ENCODE results near the gene APBA2.

Gene APBA2

GRCh38 chr15:29105151-29105854 is 219.5 kb downstream of the APBA2 start:
- FAIRE-seq, result no peak
- no peak for DNase-seq (ENCODE audit: extremely low spot score, insufficient read length, low read depth)

DNA sequence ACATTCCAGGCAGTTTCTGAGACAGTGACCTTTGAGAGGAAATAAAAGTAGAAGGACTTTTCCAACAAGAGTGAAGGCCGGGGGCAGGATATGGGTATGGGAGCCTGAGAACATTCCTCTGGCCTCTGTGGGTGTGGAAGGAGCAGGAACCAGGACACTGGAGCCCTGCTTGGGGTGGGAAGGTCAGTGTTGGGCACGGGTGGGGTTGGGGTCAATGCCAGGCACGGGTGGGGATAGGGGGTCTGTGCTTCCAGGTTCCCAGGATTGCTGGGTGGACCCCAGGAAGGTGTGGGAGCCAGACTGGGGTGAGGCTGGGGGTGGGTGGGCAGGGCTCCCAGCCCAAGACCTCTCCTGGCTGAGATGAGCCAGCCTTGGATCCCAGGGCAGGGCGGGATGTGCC is 220.3 kb downstream of the APBA2 start:
- no peak for FAIRE-seq
- no peak for DNase-seq (ENCODE audit: extremely low spot score, insufficient read length, low read depth)

- FAIRE-seq (no peak), DNase-seq (ENCODE audit: extremely low spot score, insufficient read length, low read depth) (no peak)
Measured at GRCh38 chr15:29106551-29107290, 220.9 kb downstream of the APBA2 start.

DNA sequence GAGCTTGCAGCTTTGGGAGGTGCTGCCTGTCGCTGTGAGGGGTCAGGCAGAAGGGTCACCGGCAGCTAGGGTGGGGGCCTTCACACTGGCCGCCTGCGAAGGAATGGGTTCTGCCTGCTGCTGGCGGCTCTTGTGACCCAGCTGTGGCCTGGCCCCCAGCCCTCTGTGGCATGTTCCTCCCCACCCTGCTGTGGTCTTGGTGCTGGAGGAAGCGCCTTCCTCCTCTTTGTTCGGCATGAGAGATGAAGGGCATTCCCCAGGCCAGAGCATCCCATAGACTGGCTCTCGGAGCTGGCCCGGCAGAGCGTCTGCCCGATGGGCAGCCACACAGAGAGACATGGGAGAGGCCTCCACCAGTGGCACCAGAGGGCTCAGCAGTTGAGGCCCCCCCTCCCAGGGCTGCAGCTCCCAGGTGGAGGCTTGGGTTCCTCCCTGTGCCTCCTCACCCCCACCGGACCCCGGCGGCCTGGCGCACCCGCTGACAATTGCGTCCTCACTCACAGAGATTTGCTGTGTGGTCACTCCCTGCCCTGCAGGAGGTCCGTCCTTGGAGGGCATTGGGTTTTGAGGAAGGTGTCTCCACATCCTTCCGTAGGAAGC is 221.6 kb downstream of the APBA2 start:
- no peak for DNase-seq (ENCODE audit: extremely low spot score, insufficient read length, low read depth)
- no peak for FAIRE-seq

DNA sequence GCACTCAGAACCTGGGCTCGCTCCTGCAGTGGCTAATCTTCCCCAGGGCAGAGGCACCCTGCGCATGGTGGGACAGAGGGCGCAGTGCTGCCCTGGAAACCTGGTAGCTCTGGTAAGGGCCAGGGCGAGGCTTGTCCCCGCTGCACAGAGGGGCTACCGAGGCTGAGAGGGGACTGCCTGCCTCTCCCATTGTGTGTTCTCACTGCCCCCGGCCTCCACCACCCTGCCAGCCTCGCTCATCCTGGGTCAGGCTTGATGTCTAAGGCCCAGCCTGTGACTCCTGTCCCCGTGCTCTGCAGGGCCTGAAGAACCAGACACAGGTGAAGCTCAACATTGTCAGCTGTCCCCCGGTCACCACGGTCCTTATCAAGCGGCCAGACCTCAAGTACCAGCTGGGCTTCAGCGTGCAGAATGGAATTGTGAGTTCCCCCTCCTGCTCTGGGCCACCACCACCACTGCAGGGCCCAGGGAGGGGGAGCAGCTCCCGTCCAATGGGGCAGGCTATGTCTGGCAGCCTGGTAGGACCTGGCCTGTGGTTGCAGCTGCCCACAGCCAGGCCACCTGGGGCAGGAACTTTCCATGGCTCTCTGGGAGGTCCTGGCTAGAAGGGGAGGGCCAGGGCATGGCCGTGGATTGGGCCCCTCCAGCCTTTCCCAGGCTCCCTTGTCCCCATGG is 222.3 kb downstream of the APBA2 start:
- FAIRE-seq (no peak), DNase-seq (ENCODE audit: extremely low spot score, insufficient read length, low read depth) (no peak)

DNA sequence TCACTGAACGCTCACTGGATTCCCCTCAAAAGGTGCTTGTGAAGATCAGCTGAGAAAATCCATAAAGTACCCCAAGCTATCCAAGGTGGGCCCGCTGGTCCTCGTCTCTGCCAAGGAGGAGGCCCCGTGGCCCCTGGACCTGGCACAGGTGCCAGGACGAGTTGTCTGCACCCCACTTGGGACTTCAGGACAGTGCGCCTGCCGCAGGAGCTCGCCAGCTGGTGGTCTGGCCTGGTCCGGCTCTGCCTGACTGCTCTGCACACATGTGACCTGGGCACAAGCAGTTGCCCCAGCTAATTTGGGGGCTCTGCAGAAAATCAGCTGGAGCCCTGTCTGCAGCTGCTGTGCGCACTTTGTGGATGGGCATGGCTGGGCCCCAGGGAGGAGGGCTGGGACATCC is 224.0 kb downstream of the APBA2 start:
- DNase-seq (ENCODE audit: extremely low spot score, insufficient read length, low read depth) (no peak), FAIRE-seq (no peak)

DNA sequence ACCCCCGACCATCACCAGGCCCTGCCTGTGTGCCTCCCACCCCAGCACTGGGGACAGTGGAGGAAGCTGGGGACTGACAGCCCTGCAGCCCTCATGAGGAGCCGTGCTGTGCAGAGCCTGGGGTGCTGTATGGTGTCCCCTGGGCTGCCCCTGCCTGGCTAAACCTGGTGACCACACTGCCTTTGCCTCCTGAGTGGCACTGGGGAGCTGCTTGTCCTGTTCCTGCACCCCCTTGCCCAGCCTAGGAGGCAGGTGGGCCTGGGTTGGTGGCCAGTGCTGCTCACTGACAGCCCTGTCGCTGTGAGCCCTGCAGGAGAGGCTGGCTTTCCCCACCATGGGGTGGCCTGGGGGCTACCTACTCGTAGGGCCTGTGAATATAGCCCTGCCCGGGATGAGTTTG is 224.4 kb downstream of the APBA2 start:
- FAIRE-seq (no peak), DNase-seq (ENCODE audit: extremely low spot score, insufficient read length, low read depth) (no peak)

DNA sequence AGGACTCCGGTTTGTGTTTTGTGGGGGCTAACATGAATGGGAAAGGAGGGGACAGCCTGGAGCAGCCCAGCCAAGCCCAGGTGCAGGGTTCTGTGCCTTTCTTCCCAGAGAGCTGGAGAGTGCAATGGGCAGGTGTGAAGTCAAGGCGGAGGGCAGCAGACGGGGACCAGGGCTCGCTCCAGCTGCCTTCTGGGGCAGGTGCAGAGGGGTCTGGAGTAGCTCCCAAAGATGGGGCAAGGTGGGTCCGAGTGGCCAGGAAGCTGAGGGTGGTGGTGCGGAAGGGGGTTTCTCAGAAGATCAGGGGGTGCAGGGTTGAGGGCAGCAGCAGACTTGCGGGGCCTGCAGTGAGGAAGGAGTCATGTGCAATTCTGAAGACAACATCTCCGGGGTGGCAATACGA is 225.0 kb downstream of the APBA2 start:
- no peak for FAIRE-seq
- DNase-seq (ENCODE audit: extremely low spot score, insufficient read length, low read depth), result no peak

DNA sequence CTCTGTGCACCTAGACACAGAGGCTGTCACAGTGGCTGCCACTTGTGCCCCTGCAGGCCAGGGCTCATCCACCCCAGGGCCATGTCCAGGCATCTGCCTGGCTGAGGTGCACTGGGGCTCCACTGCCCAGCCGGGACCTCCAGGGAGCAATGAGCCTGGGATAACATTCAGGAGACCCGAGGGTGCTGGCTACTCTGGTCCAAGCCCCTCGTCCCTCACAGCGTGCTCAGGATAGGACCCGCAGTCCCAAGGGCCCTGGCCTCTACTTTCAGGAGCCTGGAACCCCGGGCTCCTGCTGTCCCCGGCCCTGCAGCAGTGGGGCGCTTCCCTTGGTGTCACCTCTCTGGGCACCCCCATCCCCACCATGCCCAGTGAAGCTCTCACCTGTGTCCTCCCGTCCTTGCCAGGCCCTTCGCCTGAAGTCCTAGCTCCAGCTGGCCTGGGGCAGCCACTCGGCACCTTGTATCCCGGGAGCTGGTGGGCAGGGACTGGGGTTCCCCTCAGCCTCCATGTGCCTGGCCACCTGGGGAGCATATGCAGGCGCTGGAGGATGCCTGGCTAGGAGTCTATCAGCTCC is 226.0 kb downstream of the APBA2 start:
- FAIRE-seq (no peak), DNase-seq (ENCODE audit: extremely low spot score, insufficient read length, low read depth) (no peak)

DNA sequence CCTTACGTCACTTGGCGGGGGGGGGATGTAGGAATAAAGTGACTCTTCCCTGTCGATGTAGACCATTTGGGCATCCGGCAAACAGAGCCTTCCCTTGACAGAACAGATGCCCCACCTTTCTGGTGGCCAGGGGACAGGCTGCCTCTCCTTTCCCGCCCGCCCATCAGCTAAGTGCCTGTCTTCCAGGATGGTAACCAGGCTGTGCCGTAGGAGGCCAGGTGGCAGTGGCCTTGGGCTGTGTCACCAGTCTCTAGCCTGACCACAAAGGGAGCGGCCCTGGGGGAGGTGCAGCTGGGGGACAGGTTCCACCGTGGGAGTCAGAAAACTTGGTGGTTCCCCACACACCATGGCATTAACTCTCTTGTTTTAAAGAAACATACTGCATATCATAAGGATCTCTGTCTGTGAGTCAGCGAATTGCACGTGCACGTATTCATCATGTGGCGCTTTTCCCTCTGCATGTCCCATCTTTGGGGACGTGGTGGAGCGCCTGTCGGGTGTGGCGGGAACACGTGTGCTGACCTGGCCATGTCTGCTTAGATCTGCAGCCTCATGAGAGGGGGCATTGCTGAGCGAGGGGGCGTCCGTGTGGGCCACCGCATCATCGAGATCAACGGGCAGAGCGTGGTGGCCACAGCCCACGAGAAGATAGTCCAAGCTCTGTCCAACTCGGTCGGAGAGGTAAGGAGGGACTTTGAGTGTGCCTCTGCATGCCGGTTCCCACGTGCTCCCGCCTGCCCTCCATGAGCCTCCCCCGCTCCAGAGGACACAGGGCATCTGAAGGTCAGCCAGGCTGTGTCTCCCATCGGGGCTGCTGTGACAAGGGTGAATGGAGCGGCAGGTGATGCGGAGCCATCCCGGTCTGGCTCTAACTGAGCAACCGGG is 227.8 kb downstream of the APBA2 start:
- DNase-seq (ENCODE audit: extremely low spot score, insufficient read length, low read depth) (no peak), FAIRE-seq (no peak)

GRCh38 chr15:29114221-29115092 is 228.7 kb downstream of the APBA2 start:
- FAIRE-seq, result no peak

GRCh38 chr15:29115093-29115991 is 229.6 kb downstream of the APBA2 start:
- DNase-seq (ENCODE audit: extremely low spot score, insufficient read length, low read depth) (no peak), FAIRE-seq (no peak)

More at GRCh38 chr15:29114221-29115092, 228.7 kb downstream of the APBA2 start:
- DNase-seq (ENCODE audit: extremely low spot score, insufficient read length, low read depth), result no peak

GRCh38 chr15:29116970-29117700 is 231.4 kb downstream of the APBA2 start:
- DNase-seq (ENCODE audit: extremely low spot score, insufficient read length, low read depth) (no peak), FAIRE-seq (no peak)

GRCh38 chr15:29117778-29118177 is 232.0 kb downstream of the APBA2 start:
- no peak for DNase-seq (ENCODE audit: extremely low spot score, insufficient read length, low read depth)
- FAIRE-seq, result no peak

GRCh38 chr15:29119847-29120246 is 234.1 kb downstream of the APBA2 start:
- DNase-seq (ENCODE audit: extremely low spot score, insufficient read length, low read depth) (no peak), FAIRE-seq (no peak)

GRCh38 chr15:29120593-29121368 is 235.0 kb downstream of the APBA2 start:
- DNase-seq (ENCODE audit: extremely low spot score, insufficient read length, low read depth), result no peak
- FAIRE-seq, result no peak

Data from GM18507 (cell line).